ENCODE measurements around the gene HPSE. TPM values are rescaled to one million over a fixed set of nuclear protein-coding genes. Genes with fewer than 3 reads are reported as not detected.

Gene HPSE
- total RNA-seq, 2 donors from 2014 or later, result 12.4 to 13.9 TPM

- Mint-ChIP-seq H3K4me1 (ENCODE audit: low read depth in 2 of 2) (peaks cover 16 to 24% of the 10 kb centered on the region in 2 donors), H3K27me3 (no peaks in the 10 kb centered on the region), H3K27ac (peak overlapping the region in 1 of 2 donors; percentile 4), H3K9me3 (no peaks in the 10 kb centered on the region), H3K4me3 (no peak overlapping the region), H3K36me3 (peaks cover 5% of the 10 kb centered on the region)
- DNase-seq (ENCODE audit: low spot score) (no peak), ATAC-seq (no peak)
These were observed 71.5 kb downstream of the HPSE start for GRCh38 chr4:83263106-83263505.

GRCh38 chr4:83262682-83263081 is 72.0 kb downstream of the HPSE start:
- no peak for DNase-seq (ENCODE audit: low spot score)
- peaks cover 5% of the 10 kb centered on the region for H3K36me3 Mint-ChIP-seq
- H3K27me3 Mint-ChIP-seq, result no peaks in the 10 kb centered on the region
- H3K27ac Mint-ChIP-seq, result peak overlapping the region in 1 of 2 donors; percentile 4
- H3K4me3 Mint-ChIP-seq, result no peak overlapping the region
- peaks cover 14 to 24% of the 10 kb centered on the region in 2 donors for H3K4me1 Mint-ChIP-seq (ENCODE audit: low read depth in 2 of 2)
- H3K9me3 Mint-ChIP-seq, result no peaks in the 10 kb centered on the region
- ATAC-seq, result no peak

DNA sequence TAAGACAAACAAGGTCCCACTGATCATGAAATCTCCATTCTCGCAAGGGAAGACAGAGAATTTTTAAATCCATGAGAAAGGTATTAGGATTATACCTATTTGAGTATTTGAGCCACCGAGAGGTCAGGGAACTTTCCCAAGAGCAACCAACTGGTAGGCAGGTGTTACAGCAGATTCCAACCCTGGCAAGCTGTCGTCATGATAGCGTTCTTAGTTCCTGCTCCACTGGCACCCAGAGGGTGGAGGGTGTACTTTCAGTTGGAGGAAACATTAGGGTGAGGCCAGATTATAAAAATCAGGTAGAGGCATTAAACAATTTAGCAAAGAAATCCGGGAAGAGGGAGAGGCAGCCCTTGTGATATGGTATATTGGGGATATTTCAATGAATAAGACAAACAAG is 73.3 kb downstream of the HPSE start:
- Mint-ChIP-seq H3K9me3 (no peaks in the 10 kb centered on the region), H3K4me1 (ENCODE audit: low read depth in 2 of 2) (peaks cover 15 to 26% of the 10 kb centered on the region in 2 donors), H3K36me3 (peaks cover 5% of the 10 kb centered on the region), H3K27ac (no peak overlapping the region), H3K4me3 (no peak overlapping the region), H3K27me3 (no peaks in the 10 kb centered on the region)
- ATAC-seq, result no peak
- DNase-seq (ENCODE audit: low spot score), result no peak

- H3K36me3 Mint-ChIP-seq, result peaks cover 5% of the 10 kb centered on the region
These were observed 75.1 kb downstream of the HPSE start for GRCh38 chr4:83259586-83259985.

GRCh38 chr4:83258461-83258860 is 76.2 kb downstream of the HPSE start:
- ATAC-seq (no peak), DNase-seq (ENCODE audit: low spot score) (no peak)
- peaks cover 5% of the 10 kb centered on the region for H3K36me3 Mint-ChIP-seq
- H3K4me3 Mint-ChIP-seq, result no peak overlapping the region
- no peaks in the 10 kb centered on the region for H3K9me3 Mint-ChIP-seq
- peak overlapping the region in 1 of 2 donors; percentile 52 for H3K27ac Mint-ChIP-seq
- no peaks in the 10 kb centered on the region for H3K27me3 Mint-ChIP-seq
- H3K4me1 Mint-ChIP-seq (ENCODE audit: low read depth in 2 of 2), result peaks cover 17 to 32% of the 10 kb centered on the region in 2 donors

More at GRCh38 chr4:83259586-83259985, 75.1 kb downstream of the HPSE start:
- ATAC-seq (no peak), DNase-seq (ENCODE audit: low spot score) (no peak)
- Mint-ChIP-seq H3K27ac (peak overlapping the region in 1 of 2 donors; percentile 1), H3K27me3 (no peaks in the 10 kb centered on the region), H3K4me3 (no peak overlapping the region), H3K4me1 (ENCODE audit: low read depth in 2 of 2) (peaks cover 15 to 28% of the 10 kb centered on the region in 2 donors), H3K9me3 (no peaks in the 10 kb centered on the region)

DNA sequence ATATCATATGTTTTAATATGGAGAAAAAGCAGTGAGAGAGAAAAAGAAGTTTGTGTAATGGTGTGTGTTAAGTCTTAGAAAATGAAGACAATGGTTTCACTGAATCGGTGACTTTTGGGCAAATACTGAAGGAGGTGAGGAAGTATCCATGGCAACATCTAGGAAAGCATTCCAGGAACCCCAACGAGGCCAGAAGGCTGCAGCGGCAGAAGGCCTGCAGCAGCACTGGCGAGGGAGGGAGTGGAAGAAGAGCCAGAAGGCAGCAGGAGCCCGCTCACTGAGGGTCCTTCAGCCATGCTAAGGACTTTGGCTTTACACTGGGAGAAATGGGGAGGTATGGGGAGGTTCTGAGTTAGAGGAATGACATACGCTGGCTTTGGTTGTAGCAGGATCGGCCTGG is 76.8 kb downstream of the HPSE start:
- ATAC-seq, result no peak
- Mint-ChIP-seq H3K4me1 (ENCODE audit: low read depth in 2 of 2) (peaks cover 22 to 36% of the 10 kb centered on the region in 2 donors), H3K27me3 (no peaks in the 10 kb centered on the region), H3K4me3 (no peak overlapping the region), H3K27ac (peak overlapping the region in 1 of 2 donors; percentile 52), H3K36me3 (peaks cover 2% of the 10 kb centered on the region), H3K9me3 (no peaks in the 10 kb centered on the region)
- no peak for DNase-seq (ENCODE audit: low spot score)

DNA sequence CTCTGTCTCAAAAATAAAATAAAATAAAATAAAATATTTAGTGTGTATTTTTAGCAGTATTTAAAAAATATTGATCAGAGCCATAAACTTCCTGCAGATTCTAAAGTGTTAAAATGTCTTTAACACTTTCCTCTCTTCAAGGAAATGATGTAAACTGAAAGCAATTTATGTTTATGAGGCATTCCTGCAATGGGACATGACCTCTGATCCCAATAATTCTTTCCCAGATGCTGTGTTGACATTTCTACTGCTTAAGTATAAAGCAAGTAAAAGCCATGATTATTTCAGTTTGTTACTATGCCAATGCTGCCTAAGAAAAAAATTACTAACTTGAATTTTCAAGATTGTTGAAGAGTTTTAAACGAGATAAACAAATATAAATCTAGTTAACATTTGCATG is 79.1 kb downstream of the HPSE start:
- DNase-seq (ENCODE audit: low spot score), result no peak
- Mint-ChIP-seq H3K9me3 (no peaks in the 10 kb centered on the region), H3K27ac (no peak overlapping the region), H3K4me3 (no peak overlapping the region), H3K36me3 (no peaks in the 10 kb centered on the region), H3K4me1 (ENCODE audit: low read depth in 2 of 2) (peaks cover 43 to 58% of the 10 kb centered on the region in 2 donors), H3K27me3 (no peaks in the 10 kb centered on the region)
- ATAC-seq, result no peak

- H3K36me3 Mint-ChIP-seq, result no peaks in the 10 kb centered on the region
- peak overlapping the region; percentile 33 for H3K4me3 Mint-ChIP-seq
- no peaks in the 10 kb centered on the region for H3K9me3 Mint-ChIP-seq
- H3K27ac Mint-ChIP-seq, result peak overlapping the region in 1 of 2 donors; percentile 42
- peaks cover 35 to 38% of the 10 kb centered on the region in 2 donors for H3K4me1 Mint-ChIP-seq (ENCODE audit: low read depth in 2 of 2)
- ATAC-seq (peak; percentile 66 to 82), DNase-seq (ENCODE audit: low spot score) (peak; percentile 84)
- no peaks in the 10 kb centered on the region for H3K27me3 Mint-ChIP-seq
These were observed 81.8 kb downstream of the HPSE start for GRCh38 chr4:83252782-83253405.

DNA sequence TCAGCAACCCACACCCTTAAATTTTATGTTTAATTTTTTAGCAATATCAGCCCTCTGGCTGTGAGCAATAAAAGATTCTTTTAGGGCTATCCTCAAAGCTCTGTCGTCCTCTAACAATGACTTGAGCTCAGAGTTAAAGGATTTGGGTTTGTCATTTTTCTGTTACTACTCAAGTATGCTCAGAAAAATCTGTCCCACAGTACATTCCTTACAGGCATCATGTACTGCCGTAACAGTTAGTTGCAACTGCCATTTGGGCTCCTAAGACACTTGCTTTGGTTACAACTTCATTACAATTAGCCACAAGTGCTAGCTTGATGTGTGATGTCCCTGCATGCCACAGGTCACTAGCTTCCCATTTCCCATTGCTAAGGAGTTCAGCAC is 83.2 kb downstream of the HPSE start:
- H3K36me3 Mint-ChIP-seq, result no peaks in the 10 kb centered on the region
- DNase-seq (ENCODE audit: low spot score) (no peak), ATAC-seq (no peak)
- no peaks in the 10 kb centered on the region for H3K27me3 Mint-ChIP-seq
- peaks cover 35 to 42% of the 10 kb centered on the region in 2 donors for H3K4me1 Mint-ChIP-seq (ENCODE audit: low read depth in 2 of 2)
- no peaks in the 10 kb centered on the region for H3K9me3 Mint-ChIP-seq
- H3K27ac Mint-ChIP-seq, result peak overlapping the region in 1 of 2 donors; percentile 42
- H3K4me3 Mint-ChIP-seq, result no peak overlapping the region

GRCh38 chr4:83250687-83251446 is 83.8 kb downstream of the HPSE start:
- no peaks in the 10 kb centered on the region for H3K9me3 Mint-ChIP-seq
- no peaks in the 10 kb centered on the region for H3K36me3 Mint-ChIP-seq
- no peaks in the 10 kb centered on the region for H3K27me3 Mint-ChIP-seq
- peaks cover 41 to 44% of the 10 kb centered on the region in 2 donors for H3K4me1 Mint-ChIP-seq (ENCODE audit: low read depth in 2 of 2)
- no peak overlapping the region for H3K4me3 Mint-ChIP-seq
- peak overlapping the region in 1 of 2 donors; percentile 42 for H3K27ac Mint-ChIP-seq
- peak; percentile 48 to 53 for ATAC-seq
- no peak for DNase-seq (ENCODE audit: low spot score)

- Mint-ChIP-seq H3K27ac (no peak overlapping the region), H3K27me3 (no peaks in the 10 kb centered on the region), H3K4me3 (no peak overlapping the region), H3K36me3 (peaks cover 12% of the 10 kb centered on the region), H3K9me3 (peaks cover 4% of the 10 kb centered on the region), H3K4me1 (ENCODE audit: low read depth in 2 of 2) (peaks cover 44 to 45% of the 10 kb centered on the region in 2 donors)
- DNase-seq (ENCODE audit: low spot score) (no peak), ATAC-seq (no peak)
These were observed 86.2 kb downstream of the HPSE start for GRCh38 chr4:83248486-83248885.

- ATAC-seq (peak in 1 of 2 donors; percentile 33), DNase-seq (ENCODE audit: low spot score) (no peak)
- Mint-ChIP-seq H3K4me3 (no peak overlapping the region), H3K27me3 (no peaks in the 10 kb centered on the region), H3K36me3 (peaks cover 15% of the 10 kb centered on the region), H3K9me3 (peaks cover 4% of the 10 kb centered on the region), H3K4me1 (ENCODE audit: low read depth in 2 of 2) (peaks cover 45% of the 10 kb centered on the region in 2 donors), H3K27ac (no peak overlapping the region)
These were observed 87.0 kb downstream of the HPSE start for GRCh38 chr4:83247415-83248357.

All from natural killer cell treated with Interleukin-12 subunit alpha and Interleukin-12 subunit beta and Interleukin-15 and Interleukin-18, amount 100 ng/mL, for 72 hours (primary cell).